ENCODE data around the gene UGCG.
"Not testable (repeated sequence)": the region's sequence is repeated elsewhere in the genome, so short reads cannot be mapped to it uniquely, and the experiment has no call there.

The UGCG gene

DNA sequence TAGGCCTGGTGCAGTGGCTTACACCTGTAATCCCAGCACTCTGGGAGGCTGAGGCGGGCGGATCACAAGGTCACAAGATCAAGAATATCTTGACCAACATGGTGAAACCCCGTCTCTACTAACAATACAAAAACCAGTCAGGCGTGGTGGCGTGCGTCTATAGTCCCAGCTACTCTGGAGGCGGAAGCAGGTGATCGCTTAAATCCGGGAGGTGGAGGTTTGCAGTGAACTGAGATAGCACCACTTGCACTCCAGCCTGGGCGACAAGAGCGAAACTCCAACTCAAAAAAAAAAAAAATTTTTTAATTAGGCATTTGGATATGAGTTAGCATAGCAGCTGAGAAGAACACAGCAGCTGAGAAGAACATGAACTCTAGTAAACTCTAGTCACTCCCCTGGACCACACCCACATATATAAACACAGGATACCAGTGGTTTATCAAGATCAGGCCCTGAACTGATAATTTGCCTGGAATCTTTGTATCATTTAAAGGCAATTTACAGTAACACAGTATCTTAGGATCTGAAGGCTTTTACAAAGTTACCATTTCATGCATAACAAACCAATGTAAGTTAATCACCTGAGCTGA lies 4.6 kb upstream of the UGCG start:
- DNase-seq: peak; percentile 58

DNA sequence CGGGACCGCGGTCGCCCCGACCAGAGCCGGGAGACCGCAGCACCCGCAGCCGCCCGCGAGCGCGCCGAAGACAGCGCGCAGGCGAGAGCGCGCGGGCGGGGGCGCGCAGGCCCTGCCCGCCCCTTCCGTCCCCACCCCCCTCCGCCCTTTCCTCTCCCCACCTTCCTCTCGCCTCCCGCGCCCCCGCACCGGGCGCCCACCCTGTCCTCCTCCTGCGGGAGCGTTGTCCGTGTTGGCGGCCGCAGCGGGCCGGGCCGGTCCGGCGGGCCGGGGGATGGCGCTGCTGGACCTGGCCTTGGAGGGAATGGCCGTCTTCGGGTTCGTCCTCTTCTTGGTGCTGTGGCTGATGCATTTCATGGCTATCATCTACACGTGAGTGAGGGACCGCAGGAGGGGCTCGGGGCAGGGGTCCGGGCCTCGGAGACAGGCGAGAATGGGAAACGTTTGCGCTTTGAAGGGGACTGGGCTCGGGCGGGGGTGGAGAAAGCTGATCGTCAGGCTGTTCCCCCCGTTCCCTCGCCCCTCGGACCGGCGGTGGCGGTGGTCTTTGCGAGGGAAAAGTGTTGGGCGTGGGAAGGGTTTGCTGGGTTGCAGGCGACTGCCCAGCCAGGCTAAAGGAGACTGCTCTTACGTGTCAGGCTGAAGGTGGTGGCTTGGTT lies 457 bp downstream of the UGCG start:
- no peak for DNase-seq

DNA sequence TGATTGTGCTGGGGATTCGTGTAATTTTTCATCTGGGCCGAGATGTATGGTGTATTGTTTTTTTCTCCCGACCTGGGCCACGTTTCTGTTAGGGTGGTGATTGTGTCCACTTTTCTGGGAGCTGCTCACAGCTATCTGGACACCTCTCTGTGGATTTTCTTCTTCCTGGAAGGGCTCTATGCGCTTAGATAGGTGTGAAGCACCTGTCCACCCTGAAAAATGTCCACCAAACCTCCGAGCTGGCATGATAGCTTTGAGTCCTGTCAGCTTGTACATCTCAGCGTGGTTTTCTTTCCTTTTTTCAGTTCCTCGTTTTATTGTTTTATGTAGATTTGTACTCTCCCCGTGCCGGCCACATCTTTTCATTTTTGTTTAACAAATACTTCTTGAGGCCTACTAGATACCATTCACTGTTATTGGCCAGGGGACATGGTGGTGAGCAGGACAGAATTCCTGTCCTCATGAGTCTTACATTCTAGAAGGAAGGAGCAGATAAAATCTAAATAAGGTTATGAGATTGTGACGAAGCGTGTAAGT lies 1.1 kb downstream of the UGCG start:
- peak; percentile 40 for DNase-seq

DNA sequence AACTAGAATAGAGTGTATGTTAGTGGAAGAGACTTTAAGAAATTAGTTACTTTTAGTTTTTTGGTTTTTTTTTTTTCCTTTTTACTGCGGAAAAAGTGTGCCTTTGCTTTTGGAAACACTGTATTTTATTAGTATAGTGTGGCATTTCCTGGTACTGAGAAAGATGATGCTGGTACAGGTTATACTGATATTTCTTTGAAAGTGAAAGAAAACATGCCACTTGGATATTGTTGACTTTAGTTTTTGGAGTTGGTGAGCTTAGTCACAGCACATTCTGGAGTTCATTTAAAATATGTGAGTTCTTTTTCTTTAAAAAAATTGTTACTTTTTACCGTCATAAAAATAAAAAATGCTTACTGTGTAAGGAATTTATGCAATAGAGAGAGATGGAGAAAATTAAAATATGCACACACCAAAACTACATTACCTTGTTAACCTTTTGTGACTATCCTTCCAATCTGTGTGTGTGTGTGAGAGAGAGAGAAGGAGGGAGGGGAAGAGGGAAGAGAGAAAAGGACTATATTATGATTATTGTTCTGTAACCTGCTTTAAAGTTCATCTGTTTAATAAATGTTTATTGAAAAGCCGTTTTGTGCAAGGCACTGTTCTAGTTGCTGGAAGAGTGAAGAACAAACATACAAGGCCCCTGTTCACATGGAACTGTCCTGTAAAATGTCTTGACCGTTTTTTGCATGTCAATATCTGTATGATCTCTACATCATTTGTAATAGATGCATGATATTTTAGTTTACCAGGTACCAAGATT lies 1.9 kb downstream of the UGCG start:
- DNase-seq: no peak

DNA sequence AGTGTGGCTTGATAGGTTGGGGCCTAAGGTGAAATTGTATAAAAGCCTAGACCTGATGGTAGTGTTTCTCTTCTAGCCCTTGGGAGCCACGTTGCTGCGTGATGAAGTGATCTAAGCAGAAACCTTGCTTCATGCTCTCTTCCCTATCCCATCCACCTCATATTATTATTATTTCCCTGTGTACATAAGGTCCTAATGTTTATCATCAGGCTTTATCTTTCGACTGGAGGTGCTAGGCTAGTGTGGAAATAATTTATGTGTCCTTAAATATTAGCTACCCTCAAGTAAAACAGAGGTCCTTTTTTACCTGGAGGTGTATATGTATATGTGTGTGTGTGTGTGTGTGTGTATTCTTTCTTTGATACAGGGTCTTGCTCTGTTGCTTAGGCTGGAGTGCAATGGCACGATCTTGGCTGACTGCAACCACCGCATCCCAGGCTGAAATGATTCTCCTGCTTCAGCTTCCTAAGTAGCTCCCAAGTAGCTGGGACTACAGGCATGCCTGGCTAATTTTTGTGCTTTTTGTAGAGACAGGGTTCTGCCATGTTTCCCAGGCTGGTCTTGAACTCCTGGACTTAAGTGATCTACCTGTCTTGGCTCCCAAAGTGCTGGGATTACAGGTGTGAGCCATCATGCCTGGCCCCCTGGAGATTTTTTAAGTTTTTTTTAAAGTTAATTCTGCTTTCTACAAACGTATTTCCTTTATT lies 3.7 kb downstream of the UGCG start:
- DNase-seq: no peak

DNA sequence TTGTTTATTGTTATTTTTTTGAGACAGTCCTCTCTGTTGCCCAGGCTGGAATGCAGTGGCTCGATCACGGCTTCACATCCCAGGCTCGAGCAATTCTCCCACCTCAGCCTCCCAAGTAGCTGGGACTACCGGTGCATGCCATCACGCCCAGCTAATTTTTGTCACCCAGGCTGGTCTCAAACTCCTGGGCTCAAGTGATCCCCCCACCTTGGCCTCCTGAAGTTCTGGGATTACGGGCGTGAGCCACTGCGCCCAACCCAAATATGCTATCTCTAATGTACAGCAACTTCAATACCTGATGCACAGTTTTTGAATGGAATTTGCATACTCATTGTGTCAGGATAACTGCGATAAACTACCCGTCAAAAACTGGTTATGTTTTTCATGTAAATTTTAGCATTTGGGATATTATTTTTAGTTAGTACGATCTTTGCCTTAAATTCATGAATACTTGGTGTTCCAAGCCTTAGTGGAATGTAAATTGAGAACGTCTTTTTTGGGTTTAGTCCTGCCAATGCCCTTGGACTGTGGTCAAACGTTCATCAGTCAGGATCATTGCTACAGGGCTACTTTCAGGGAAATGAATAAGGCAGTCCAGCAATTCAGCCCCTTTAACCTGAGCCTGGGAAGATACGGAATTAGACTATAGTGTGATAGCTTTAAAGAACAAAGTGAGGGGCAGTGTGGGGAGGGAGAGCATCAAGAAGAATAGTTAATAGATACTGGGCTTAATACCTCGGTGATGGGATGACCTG lies 4.4 kb downstream of the UGCG start:
- DNase-seq: no peak

DNA sequence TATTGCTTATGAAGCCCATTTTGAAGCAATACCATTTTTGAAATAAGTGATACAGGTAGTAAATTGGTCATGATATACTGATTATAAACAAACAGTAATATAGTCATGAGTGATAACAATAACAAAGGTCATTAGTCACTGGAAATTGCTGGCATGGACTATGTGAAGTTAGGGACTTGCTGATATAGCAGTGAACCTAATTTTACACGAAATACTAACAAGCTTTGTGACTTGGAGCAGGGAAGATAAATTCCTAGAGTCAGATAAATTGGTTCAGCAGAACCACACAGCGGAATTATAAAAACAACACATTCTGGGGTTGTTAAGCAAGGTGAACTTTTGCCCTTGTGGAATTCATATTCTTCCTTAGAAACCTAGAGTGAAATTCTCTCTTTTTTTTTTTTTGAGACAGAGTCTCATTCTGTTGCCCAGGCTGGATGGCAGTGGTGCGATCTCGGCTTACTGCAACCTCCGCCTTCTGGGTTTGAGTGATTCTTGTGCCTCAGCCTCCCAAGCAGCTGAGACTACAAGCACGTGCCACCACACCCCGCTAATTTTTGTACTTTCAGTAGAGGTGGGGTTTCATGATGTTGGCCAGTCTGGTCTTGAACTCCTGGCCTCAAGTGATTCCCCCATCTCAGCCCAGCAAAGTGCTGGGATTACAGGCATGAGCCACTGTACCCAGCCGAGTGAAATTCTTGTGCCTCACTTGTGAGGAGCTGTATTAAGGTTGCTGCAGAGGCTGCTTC lies 6.0 kb downstream of the UGCG start:
- DNase-seq: no peak

DNA sequence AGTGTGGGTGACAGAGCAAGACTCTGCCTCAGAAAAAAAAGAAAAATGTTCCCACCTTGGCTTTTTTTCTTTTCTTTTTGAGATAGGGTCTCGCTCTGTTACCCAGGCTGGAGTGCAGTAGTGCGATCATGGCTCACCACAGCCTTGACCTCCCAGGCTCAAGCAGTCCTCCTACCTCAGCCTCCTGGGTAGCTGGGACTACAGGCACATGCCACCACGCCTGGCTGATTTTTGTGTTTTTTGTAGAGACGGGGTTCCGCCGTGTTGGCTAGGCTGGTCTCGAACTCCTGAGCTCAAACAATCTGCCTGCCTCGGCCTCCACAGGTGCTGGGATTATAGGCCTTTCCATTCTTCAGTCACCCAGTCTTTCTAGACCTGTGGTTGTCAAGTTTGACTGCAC lies 6.9 kb downstream of the UGCG start:
- DNase-seq: not testable (repeated sequence)

DNA sequence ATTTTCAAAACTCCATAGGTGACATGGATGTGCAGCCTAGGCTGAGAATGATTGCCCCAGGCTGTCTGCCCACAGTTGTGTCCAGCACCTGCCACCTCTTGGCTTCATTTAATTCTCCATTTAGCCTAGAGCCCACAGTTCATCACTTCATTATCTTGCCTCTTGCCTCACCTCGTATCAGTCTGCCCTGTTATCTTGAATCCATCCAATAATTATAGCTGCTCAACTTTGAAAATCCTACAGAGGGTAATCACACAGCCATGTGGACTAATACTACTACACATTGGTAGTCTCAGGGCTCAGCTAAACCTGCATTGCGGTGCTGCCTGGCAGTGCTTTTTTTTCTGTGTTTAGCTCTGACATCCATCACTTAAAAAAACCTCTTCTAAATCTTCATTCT lies 7.4 kb downstream of the UGCG start:
- DNase-seq: no peak

DNA sequence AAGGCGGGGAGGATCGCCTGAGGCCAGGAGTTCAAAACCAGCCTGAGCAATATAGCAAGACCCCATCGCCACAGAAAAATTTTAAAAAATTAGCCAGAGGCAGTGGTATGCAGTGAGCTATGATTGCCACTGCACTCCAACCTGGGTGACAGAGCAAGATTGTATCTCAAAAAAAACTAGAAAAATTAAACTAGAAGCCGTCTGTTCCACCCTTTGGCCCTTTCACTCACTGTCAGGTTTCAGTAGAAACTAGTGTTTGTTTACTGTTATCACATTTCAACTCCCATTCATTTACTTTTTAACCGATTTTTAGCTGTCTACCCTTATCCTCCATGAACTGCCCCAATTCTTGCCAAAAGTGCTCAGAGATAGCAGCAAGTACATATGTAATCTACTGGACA lies 8.3 kb downstream of the UGCG start:
- no peak for DNase-seq

DNA sequence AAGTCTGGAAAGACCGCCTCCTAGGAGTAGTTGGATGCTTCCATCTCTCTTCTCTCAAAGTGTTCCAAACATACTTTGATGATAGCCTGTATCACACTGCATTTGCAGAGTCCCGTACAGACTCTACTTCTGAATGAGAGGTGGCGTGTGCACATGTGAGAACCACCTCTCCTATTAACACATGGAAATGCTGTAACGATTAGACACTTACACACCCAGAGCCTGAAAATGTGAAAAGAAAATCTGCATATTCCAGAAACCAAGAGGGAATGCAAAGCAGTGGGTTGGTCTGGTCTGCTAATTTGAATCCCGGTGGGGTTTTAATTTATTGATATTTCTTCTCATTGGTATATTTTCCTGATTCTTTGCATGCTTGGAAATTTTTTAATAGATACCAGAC lies 10.5 kb downstream of the UGCG start:
- DNase-seq: no peak

DNA sequence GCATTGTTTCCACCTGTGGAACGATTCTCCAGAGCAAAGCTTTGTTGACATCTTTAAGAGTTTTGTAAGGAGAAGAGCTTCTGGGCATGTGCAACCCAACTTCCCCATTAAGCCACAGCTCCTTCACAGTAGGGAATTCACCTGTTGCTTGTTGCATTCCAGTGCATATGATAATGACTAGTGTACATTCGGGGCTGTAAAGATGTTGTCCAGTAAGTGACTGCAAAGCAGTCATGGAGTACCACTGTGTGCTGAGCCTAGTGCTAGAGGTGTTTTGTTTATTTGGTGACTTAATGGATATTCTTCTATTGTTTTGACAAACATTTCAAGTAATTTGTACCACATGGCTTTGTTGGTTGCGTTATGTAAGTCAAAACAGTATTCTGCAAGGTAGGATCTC lies 12.8 kb downstream of the UGCG start:
- no peak for DNase-seq

DNA sequence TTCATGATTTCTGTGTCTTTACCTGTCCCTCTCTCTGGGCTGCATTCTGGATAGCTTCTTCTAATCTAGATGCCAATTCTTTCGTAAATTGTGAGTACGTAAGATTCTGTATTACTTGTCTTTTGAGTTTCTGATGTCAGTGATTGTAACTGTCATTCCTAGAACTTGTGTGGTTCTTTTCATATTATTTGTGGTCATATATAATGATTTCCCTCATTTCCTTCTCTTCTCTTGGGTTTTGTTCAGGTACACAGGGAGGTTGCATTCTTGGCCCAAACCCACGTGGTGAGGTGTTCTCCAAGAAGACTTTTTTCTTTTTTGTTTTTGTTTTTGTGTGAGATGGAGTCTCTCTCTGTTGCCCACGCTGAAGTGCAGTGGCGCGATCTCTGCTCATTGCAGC lies 13.8 kb downstream of the UGCG start:
- no peak for DNase-seq

DNA sequence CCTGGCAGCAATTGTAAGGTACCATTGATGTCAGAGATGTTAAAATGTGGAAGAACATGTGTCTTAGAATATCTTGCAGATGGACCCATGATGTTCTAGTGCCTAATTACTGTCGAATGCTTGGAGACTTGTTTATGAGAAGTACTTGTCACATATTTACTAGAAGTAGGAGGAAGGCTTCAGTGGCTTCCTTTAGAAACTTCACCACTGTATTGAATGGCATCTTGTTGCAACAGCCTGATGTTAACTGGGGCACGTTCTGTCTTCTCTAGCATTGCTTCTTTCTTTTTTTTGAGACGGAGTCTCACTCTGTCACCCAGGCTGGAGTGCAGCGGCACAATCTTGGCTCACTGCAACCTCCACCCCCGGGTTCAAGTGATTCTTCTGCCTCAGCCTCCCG lies 16.5 kb downstream of the UGCG start:
- DNase-seq: no peak

DNA sequence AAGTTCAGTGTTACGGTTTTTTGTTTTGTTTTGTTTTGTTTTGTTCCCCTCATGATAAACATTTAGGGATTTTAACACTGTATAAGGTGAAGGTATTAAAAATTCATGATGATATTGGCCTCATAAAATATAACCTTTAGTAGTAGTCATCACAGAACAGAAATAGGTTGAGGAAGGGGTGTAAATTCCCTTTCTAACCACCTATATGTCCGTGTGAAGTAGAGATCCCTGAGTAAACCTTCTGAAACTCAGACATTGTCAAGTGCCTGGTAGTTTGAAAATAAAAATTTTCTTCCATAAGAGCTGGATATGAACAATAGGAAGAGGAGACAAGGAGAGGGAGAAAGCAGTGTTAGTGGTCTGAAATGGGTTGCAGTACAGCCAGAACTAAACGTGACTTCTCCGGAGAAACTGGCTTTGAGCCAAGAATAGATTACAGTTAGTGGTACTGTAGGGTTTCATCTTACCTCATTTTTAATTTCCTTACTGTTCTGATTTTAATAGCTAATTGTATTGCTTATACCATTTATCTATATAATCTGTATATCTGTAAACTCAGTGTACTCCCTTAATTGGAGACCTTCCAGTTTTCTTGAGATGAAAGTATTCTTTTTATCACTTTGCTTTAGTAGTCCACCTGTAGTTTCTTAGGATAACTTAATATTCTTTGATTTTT lies 18.3 kb downstream of the UGCG start:
- peak; percentile 58 for DNase-seq

DNA sequence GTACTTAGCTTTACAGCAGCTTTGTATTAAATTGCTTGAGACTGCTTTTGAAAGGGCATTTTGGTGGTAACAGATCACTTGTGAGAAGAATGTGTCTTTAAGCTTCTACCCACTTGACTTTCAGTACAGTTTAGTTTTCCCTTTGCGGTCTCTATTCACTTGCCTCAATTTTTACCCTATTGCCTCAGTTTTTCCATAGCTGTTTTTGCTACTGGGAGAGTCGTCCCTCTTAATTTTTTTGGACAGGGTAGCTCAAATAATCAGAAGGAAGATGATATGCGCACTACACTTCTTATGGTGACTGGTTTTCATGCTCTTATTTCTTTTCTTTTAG lies 18.8 kb downstream of the UGCG start:
- no peak for DNase-seq

DNA sequence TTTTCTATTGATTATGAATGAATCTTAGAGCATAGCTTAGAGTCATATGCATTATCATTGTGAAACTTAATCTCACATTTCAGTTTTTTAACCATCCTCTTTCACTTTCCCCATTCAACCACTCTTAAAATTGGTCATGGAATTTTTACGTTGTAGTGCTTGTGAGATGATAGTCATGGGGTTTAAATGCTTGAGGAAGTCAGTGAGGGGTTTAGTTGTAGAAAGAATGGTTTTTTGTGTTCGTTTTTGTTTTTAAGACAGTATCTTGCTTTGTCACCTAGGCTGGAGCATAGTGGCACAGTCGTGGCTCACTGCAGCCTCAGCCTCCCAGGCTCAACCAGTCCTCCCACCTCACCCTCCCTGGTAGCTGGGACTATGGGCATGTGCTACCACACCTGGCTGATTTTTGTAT lies 19.6 kb downstream of the UGCG start:
- no peak for DNase-seq

DNA sequence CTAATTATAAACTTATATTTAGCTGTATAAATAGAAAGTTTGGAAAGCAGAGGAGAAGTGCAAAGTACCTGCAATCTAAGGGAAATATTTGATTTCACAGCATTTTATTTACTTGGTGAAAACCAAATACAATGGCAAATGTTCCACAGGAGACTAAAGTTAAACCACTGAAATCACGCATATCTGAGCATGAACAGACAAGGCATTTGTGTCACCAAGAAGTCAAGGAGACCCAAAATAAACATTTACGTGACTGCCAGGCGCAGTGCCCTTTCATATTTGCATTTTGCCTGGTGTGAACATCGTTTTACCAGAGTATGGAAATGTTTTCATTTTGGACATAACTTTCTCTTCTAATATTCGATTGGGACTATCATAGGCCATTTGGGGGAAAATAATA lies 20.6 kb downstream of the UGCG start:
- no peak for DNase-seq

DNA sequence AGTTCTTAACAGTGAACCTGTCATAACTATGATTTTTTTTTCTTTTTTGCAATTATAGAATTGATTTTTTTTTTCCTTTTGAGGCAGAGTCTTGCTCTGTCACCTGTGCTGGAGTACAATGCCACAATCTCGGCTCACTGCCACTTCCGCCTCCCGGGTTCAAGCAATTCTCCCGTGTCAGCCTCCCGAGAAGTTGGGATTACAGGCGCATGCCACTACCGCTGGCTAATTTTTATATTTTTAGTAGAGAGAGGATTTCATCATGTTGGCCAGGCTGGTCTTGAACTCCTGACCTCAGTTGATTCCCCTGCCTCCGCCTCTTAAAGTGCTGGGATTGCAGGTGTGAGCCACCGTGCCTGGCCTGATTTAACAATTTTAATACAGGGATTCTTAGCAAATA lies 21.4 kb downstream of the UGCG start:
- DNase-seq: no peak

DNA sequence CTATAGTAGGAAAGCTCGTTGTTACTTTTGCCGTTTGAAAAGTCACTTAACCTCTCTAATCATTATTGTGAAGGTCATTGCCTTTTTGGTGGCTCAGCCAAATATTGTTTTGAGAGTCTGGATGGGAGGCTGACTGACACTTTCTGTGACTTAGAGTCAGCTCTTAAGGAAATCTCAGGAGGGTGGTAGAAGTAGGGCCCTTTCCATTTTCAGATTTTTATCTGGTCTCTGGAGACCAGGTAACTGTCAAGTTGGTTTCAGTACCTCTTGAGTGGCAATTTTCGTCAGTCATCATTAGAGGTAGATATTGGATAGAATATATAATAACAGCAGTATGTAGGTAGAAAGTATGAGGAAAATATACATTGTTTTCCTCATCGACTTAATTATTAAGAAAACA lies 23.3 kb downstream of the UGCG start:
- DNase-seq: no peak

DNA sequence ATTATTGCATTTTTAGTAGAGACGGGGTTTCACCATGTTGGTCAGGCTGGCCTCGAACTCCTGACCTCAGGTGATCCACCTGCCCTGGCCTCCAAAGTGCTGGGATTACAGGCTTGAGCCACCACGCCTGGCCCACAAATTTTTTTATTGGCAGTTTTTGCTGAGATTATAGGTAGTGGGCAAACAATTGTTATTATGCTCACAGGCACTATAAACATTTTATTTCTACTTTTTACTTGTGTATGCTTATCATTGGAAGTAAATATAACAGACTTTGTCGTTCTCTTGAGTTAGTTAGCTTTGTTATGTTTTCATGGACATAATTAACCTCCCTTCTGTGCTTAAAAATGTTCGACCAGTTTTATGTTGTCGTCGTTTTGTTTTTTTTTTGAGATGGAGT lies 23.9 kb downstream of the UGCG start:
- no peak for DNase-seq
